GM10266 (cell line): ENCODE measurements around the gene CAPZB.
A peak's percentile ranks its signal among the peaks of the same experiment; 100 is the strongest.

Experiments used
- DNase-seq: peaks from one replicate; pipeline ENCODE4 v3.0.0; 2012; ENCODE audit errors: extremely low spot score
- TF ChIP-seq, protein P1 (sequence below): IDR thresholded peaks from 2 replicates; pipeline ENCODE4 v1.5.1; 2012; ENCODE audit warnings: mild to moderate bottlenecking, low read depth; ENCODE audit not compliant: control insufficient read depth, insufficient read depth; ENCODE audit errors: missing control alignments

The CAPZB gene

GRCh38 chr1:19483691-19484090 is 1.6 kb downstream of the CAPZB start:
- TF ChIP-seq, protein P1, sequence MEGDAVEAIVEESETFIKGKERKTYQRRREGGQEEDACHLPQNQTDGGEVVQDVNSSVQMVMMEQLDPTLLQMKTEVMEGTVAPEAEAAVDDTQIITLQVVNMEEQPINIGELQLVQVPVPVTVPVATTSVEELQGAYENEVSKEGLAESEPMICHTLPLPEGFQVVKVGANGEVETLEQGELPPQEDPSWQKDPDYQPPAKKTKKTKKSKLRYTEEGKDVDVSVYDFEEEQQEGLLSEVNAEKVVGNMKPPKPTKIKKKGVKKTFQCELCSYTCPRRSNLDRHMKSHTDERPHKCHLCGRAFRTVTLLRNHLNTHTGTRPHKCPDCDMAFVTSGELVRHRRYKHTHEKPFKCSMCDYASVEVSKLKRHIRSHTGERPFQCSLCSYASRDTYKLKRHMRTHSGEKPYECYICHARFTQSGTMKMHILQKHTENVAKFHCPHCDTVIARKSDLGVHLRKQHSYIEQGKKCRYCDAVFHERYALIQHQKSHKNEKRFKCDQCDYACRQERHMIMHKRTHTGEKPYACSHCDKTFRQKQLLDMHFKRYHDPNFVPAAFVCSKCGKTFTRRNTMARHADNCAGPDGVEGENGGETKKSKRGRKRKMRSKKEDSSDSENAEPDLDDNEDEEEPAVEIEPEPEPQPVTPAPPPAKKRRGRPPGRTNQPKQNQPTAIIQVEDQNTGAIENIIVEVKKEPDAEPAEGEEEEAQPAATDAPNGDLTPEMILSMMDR: no peak
- DNase-seq: no peak

DNA sequence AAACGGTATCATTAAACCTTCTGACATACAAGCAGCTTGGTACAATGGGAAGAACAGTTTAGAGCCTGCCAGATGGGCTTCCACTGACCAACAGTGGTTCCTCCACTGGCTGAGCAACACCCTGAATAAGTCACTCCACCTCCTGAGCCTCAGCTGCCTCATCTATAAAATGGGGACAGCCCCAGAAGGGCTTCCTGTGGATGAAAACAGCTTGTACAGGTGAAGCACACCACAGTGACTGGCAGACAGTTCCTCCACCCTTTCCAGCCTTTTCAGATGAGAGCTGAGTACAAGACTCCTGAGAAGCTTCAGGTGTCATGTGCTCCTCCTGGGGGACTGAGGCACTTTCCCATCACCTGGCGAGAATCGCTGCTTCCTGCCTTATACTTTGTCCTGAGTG is 2.1 kb downstream of the CAPZB start:
- DNase-seq: peak; percentile 42
- TF ChIP-seq, protein P1: no peak

GRCh38 chr1:19481826-19482398 is 3.4 kb downstream of the CAPZB start:
- no peak for DNase-seq
- TF ChIP-seq, protein P1: no peak

- TF ChIP-seq, protein P1: no peak
- no peak for DNase-seq
Measured at GRCh38 chr1:19480282-19480681, 5.1 kb downstream of the CAPZB start.

DNA sequence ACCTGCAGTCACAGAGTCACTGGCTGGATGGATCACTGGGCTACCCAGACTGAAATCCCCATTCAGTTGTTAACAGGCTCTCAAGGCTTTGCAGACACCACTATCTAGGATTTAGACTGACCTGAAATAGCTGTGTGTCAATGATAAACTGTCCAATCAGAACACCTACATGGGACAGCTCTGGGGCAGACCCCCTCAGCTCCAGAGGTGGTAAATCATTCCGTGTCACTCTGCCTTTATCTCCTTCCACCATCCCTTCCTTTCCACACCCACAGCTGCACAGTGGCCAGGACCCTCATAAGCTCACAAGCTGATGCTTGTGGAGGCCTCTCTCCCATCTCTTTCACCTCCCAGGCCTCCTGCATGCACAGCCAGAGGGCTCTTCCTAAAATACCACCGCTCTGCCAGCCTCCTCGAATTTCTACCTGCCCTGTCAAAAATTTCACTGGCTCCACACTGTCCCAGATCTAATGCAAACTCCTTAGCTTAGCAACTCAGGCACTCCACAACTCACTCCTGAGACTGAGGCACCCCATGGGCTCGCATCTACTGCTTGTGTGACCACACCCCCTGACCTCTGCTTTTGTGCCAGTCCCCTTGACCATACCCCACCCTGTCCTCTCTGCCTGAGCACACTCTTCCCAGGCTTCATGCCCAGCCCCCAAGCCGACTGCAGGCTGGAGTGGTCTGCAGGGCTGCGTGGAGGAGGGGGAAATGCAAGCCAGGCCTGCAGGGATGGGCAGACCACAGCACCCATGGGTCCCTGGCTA is 5.8 kb downstream of the CAPZB start:
- TF ChIP-seq, protein P1: no peak
- DNase-seq: no peak

DNA sequence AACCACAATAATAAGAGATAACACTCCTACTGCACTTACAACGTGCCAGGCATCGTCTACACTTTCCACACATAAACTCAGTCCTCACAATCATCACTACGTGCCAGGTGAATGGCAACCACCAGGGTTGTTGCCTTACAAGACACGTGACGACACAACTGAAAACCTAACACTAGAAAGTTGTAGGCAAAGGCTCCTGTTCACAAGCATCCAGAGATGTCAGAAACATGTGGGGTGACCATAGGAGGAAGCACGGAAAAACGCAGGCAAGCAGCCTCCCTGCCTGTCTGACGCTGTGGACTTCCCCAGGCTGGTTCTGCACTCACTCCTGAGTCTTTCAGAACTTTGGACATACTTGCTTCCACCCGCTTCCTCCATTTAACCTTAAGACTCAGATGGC is 7.0 kb downstream of the CAPZB start:
- TF ChIP-seq, protein P1: no peak
- DNase-seq: no peak
